Measurements from ENCODE around the gene TOP2B.

Gene TOP2B

GRCh38 chr3:25665315-25666280 is 891 bp upstream of the TOP2B start:
- no peak for DNase-seq

DNA sequence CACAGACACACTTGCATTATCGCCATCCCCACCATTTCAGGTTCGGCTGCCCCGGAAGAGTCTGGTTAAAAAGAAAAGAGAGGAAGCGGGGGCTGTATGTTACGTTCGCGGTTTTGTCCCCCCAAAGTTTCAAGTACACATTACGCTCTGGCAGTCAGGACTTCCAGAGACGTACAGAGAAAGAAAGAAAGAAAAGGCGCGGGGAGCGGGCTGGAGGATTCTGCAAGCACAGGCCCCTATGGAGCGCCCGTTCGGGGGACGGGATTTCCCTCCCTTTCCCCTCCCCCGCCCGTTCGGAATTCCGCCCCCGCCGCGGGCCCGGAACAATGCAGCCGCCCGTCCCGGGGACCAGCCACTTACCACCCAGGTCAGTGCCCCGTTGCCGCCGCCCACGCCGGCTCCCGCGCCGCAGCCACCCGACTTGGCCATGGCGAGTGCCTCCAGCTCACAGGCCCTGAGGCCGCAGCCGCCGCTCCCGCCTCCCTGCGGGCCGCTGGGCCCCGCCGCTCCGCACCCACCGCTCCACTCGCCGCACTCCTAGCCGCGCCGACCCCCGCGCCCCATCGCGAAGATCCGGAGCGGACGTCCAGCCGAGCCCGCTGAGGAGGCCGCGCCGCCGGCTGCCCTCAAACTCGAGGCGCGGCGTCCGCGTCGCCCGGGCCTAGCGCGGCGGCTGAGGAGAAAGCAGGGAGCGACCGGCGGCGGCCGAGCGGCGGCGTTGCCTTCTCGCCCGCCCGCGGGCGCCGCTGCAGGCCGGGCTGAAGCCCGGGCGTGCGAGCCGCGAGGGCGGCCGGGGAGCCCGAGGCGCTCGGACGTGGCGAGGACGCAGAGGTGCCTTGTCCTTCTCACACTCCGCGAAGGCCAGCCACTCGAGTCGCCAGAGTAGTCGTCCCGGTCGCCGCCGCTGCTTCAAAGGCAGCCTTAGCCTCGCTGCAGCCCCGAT is 567 bp downstream of the TOP2B start:
- peak; percentile 77 for DNase-seq

DNA sequence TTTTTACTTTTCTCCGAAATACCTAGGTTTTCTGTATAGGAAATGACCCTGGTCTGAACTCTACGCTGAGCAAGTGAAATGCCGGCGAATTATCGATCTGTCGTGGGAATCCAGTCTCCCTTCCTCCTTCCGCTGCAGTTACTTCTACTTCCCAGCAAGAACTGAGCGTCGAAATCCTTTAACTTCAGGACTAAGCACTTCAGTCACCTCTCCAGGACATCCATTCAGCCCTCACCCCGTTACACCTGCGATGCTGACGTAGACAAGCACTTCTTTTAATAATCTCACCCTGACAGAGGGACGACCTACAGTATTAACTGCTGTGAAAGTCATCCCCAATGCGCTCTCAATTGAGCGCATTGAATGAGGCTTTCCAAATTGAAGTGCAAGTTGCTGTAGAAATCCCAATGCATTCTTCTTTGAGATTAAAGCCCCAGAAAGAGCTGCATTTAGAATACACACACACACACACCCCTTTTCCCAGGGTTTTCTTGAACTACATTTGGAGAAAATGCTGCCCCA is 1.3 kb downstream of the TOP2B start:
- DNase-seq, result peak; percentile 26

DNA sequence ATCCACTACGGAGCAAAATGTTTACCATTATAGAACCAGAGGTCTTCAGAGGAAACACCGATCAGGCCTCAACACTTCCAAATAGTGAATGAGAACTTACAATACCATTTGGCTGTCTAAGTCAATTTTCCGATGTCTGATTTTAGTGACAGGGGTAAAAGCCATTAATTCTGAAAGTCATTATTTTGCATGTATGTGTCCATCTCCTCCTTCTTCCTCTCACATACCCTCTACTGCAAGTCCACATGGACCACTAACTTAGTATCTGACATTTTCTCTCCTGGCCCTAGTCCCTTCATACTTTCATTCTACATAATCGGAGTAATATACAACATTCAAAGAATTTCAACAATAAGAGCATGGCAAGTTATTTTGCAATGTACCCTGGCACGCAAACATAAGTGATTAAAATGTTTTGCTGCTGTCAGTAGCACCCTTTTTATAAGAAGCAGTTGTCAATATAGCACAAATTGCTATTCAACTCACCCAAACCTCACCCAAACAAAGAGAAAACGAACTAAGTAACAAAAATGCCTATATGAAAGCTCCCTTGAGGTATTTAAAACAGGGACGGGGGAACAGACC is 1.9 kb downstream of the TOP2B start:
- no peak for DNase-seq

GRCh38 chr3:25661694-25662437 is 2.8 kb downstream of the TOP2B start:
- no peak for DNase-seq

- DNase-seq, result no peak
Measured at GRCh38 chr3:25658836-25659235, 5.9 kb downstream of the TOP2B start.

DNA sequence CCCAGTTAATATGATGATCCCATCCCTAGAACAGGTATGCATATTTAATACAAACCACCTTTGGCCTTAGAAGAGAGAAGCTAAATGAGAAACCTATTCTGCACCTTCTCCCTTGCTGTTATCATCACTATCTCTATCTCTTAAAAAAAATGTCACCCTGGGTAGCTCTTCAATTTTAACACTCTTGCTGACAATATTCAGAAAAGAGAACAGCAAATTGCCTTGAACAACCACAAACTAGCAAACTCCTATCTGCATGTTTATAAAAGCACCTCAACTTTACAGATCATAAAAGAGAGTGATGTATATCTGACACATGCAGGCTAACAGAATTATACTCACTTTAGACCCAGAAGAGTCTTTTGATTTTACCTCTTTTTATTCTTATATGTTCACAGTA is 7.4 kb downstream of the TOP2B start:
- no peak for DNase-seq

DNA sequence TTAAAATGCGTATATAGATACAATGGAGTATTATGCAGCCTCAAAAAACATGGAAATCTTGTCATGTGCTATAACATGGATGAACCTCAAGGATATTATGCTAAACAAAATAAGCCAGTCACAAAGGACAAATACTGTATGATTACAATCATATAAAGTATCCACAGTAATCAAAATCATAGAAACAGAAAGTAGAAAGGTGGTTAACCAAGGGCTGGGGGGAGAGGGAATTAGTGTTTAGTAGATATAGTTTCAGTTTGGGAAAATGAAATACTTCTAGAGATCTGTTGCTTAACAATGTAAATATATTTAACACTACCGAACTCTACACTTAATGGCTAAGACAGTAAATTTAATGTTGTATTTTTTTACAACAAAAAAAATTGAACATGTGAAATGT is 9.0 kb downstream of the TOP2B start:
- DNase-seq, result no peak

GRCh38 chr3:25654576-25654975 is 10.1 kb downstream of the TOP2B start:
- DNase-seq, result no peak

GRCh38 chr3:25653322-25653721 is 11.4 kb downstream of the TOP2B start:
- DNase-seq, result no peak

DNA sequence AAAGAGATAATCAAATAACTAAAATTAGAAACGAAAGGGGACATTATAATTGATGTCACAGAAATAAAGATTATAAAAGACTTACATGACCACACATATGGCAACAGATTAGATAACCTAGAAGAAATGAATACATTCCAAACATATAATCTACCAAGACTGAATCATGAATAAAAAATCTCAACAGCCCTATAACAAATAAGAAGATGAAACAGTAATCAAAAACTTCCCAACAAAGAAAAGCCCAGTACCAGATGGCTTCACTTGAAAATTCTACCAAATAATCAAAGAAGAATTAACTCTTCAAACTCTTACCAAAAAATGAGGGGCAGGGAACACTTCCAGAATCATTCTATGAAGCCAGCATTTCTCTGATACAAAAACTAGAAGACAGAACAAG is 11.8 kb downstream of the TOP2B start:
- no peak for DNase-seq

GRCh38 chr3:25648925-25649830 is 15.5 kb downstream of the TOP2B start:
- no peak for DNase-seq

- peak; percentile 77 for DNase-seq
Measured at GRCh38 chr3:25648107-25648535, 16.6 kb downstream of the TOP2B start.

GRCh38 chr3:25635038-25635437 is 29.7 kb downstream of the TOP2B start:
- DNase-seq, result no peak

GRCh38 chr3:25633919-25634318 is 30.8 kb downstream of the TOP2B start:
- DNase-seq, result no peak

GRCh38 chr3:25631989-25632388 is 32.7 kb downstream of the TOP2B start:
- no peak for DNase-seq

DNA sequence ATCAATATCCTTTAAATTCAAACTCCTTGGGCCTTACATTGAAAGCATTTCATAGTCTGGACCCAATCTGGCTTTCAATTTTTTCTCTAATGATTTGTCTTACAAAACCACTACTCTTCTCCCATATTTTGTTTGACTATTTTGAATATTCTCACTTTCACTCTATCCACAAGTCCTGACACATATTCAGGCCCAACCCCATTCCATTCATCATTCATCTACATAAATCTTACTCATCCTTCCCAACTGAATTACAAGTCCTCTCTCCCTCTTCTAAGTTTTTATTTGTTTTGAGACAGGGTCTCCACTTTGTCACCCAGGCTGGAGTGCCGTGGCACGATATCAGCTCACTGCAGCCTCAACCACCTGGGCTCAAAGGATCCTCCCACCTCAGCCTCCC is 43.6 kb downstream of the TOP2B start:
- DNase-seq, result no peak

DNA sequence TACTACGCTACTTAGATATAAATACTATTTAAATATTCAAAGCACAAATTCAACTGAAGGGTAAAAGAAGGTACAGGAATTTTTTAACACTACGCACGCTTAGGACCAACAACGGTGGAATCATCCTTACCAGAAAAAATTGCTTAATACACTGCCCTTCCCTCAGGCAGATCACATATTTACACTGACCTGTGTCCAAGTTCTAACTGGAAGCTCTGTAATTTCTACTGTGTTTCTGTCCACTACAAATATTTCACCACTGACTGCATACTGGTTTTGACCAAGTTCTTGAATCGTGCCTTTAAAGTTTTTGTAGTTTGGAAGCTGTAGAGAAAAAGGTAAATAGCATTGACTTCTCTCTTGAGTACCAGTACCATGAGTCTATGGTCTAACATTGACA is 44.2 kb downstream of the TOP2B start:
- DNase-seq, result no peak

DNA sequence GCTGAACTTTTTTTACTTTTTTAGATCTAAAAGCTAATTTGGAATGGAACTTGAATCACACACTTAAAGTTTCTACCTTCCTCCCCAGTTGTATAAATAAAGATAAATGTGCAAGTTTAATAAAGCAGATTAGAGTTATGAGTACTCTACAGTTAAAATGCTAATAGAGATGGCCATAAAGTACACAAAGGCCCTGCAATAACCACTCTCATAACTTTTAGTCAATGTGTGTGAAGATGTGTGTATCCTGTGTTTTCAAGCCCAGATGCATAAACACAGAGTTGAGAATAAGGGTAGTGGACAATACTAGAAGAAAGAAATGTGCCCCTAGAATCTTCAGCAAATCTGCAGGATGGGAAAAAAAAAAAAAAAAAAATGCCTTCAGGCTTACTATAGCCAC is 45.3 kb downstream of the TOP2B start:
- no peak for DNase-seq

DNA sequence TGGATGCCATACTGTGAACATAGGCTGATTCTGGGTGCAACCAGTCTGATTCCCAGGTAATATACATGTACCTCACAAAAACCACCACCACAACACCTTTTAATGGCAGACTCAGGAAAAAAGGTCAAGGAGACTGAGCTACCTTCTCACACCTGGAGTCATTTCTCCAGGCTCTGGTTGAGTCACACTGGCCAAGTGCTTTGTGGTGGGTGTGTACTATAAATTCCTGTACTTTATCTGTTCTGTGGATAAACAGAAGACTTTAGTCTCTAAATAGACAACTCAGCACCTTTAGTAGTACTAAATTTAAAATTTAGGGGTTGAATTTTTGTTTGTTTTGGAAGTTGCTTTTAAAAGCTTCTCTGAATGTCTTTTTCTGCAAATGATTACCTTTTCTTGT is 46.7 kb downstream of the TOP2B start:
- DNase-seq, result no peak

- DNase-seq, result no peak
Measured at GRCh38 chr3:25611193-25611592, 53.5 kb downstream of the TOP2B start.
